Naive thymus-derived CD4-positive, alpha-beta T cell (primary cell): Measurements from ENCODE around the gene PEAR1. TPM values are rescaled to one million over a fixed set of nuclear protein-coding genes. Genes with fewer than 3 reads are reported as not detected.

Source experiments
- ATAC-seq: fragments of 150-1000 bp; cut with Tn5 transposase; 2 replicates; pipeline ENCODE4 v1.10.0; 2021; ENCODE audit warnings: mild to moderate bottlenecking, moderate library complexity
- CTCF ChIA-PET: fragments of 350-600 bp; sonication (Branson Sonifier 250); formaldehyde crosslinking; loops from one replicate; lab custom pipeline; 2021; ENCODE audit warnings: antibody characterized with exemption; lab: Charles Lee
- POLR2A ChIA-PET: fragments of 350-600 bp; sonication (Branson Sonifier 250); formaldehyde crosslinking; loops from one replicate; lab custom pipeline; 2021; ENCODE audit warnings: antibody characterized with exemption, inconsistent platforms; lab: Charles Lee
- DNase-seq, 9 donors: peaks; one replicate each; pipeline versions ENCODE4 v3.0.0 to v3.0.0-alpha.2; 2020 to 2022; ENCODE audit warnings: mixed read lengths in 1 of 9
- H3K27ac ChIP-seq: one replicate; pipeline ENCODE4 v1.7.0; 2013; ENCODE audit warnings: mild to moderate bottlenecking, low read depth, low read length, moderate library complexity
- H3K27me3 ChIP-seq, 2 donors: one replicate each; pipeline ENCODE4 v1.7.0; 2013; ENCODE audit warnings: low read length in 2 of 2, mild to moderate bottlenecking in 2 of 2, moderate library complexity in 2 of 2; ENCODE audit not compliant: control insufficient read depth in 2 of 2, insufficient read depth in 2 of 2
- H3K36me3 ChIP-seq, 3 experiments: 1 replicate in 2 of 3; 2 replicates in 1 of 3; pipeline ENCODE4 v1.7.0; 2013; ENCODE audit warnings: low read length in 3 of 3, mild to moderate bottlenecking in 3 of 3, moderate library complexity in 1 of 3; ENCODE audit not compliant: insufficient read depth in 3 of 3, control insufficient read depth in 2 of 3
- H3K4me1 ChIP-seq, 2 donors: one replicate each; pipeline ENCODE4 v1.7.0; 2013; ENCODE audit warnings: low read length in 2 of 2, mild to moderate bottlenecking in 2 of 2, moderate library complexity in 1 of 2; ENCODE audit not compliant: control insufficient read depth in 2 of 2, insufficient read depth in 2 of 2
- H3K4me3 ChIP-seq: 2 replicates; pipeline ENCODE4 v1.7.0; 2013; ENCODE audit warnings: mild to moderate bottlenecking, low read length
- H3K9me3 ChIP-seq, 3 experiments: 1 replicate in 2 of 3; 2 replicates in 1 of 3; pipeline ENCODE4 v1.7.0; 2013; ENCODE audit warnings: low read length in 3 of 3; ENCODE audit not compliant: control insufficient read depth in 2 of 3
- H3K27ac Mint-ChIP-seq, 9 donors: one replicate each; pipeline ENCODE4 v1.8.0; 2020 to 2022; ENCODE audit warnings: mixed read lengths in 9 of 9, mild to moderate bottlenecking in 8 of 9, moderate library complexity in 5 of 9, inconsistent platforms in 2 of 9
- H3K27me3 Mint-ChIP-seq, 5 donors: one replicate each; pipeline ENCODE4 v1.8.0; 2021 to 2022; ENCODE audit warnings: mixed read lengths in 5 of 5, mild to moderate bottlenecking in 1 of 5
- H3K36me3 Mint-ChIP-seq, 5 donors: one replicate each; pipeline ENCODE4 v1.8.0; 2020 to 2022; ENCODE audit warnings: mixed read lengths in 5 of 5, mild to moderate bottlenecking in 3 of 5, inconsistent platforms in 1 of 5
- H3K4me1 Mint-ChIP-seq, 7 donors: one replicate each; pipeline ENCODE4 v1.8.0; 2020 to 2022; ENCODE audit warnings: mixed read lengths in 7 of 7, mild to moderate bottlenecking in 3 of 7, inconsistent platforms in 1 of 7
- H3K4me3 Mint-ChIP-seq, 10 donors: one replicate each; pipeline ENCODE4 v1.8.0; 2020 to 2022; ENCODE audit warnings: mild to moderate bottlenecking in 10 of 10, mixed read lengths in 10 of 10, moderate library complexity in 6 of 10, inconsistent platforms in 2 of 10
- H3K9me3 Mint-ChIP-seq, 11 donors: one replicate each; pipeline ENCODE4 v1.8.0; 2020 to 2022; ENCODE audit warnings: mixed read lengths in 11 of 11, mild to moderate bottlenecking in 4 of 11, inconsistent platforms in 1 of 11, moderate library complexity in 1 of 11
- intact Hi-C, 2 donors: fragments of 100-400 bp; cut with micrococcal nuclease; formaldehyde crosslinking; loops; one replicate each; pipeline ENCODE4 v1.15.1; 2023
- polyA plus RNA-seq, 2 donors: library from polyadenylated mRNA; unstranded; fragments of 300-500 nt; fragmentation: Illumina TruSeq; gene quantifications; one replicate each; pipeline ENCODE4 v1.2.3, GENCODE V29; 2021
- total RNA-seq, 6 experiments: library from RNA in 5 of 6; stranded (reverse) in 5 of 6; gene quantifications; 1 replicate in 5 of 6; 2 replicates in 1 of 6; pipeline ENCODE4 v1.2.3 and lab custom pipeline; 2021 to 2026

Gene PEAR1
- total and polyA plus RNA-seq, 7 experiments from 2014 or later = 0.19 to 1.2 (median 0.32) TPM

- no peaks in the 10 kb centered on the region for H3K36me3 ChIP-seq
- Mint-ChIP-seq H3K27me3 (peaks cover 22 to 56% (median 30%) of the 10 kb centered on the region in 5 donors), H3K4me3 (peak overlapping the region in 1 of 10 donors; percentile 5), H3K4me1 (peaks cover 15 to 37% (median 21%) of the 10 kb centered on the region in 7 donors), H3K27ac (peak overlapping the region in 1 of 9 donors; percentile 5), H3K36me3 (no peaks in the 10 kb centered on the region), H3K9me3 (no peaks in the 10 kb centered on the region)
- intact Hi-C loops = no loop called here
- ChIA-PET CTCF (interaction anchor here (0.6 kb wide), 1 partner anchor 265 kb away, joined by 5 read pairs; no protein-coding TSS in a partner anchor), POLR2A (no interaction called here)
- no peak for ATAC-seq
- no peaks in the 10 kb centered on the region for H3K9me3 ChIP-seq
- H3K27me3 ChIP-seq = peaks cover 8 to 11% of the 10 kb centered on the region in 2 donors
- H3K4me3 ChIP-seq = no peak overlapping the region
- no peak for DNase-seq
- H3K27ac ChIP-seq = no peak overlapping the region
- peaks cover 0 to 8% of the 10 kb centered on the region in 2 donors for H3K4me1 ChIP-seq
Measured at GRCh38 chr1:156895455-156895812, 1.9 kb downstream of the PEAR1 start.

GRCh38 chr1:156895927-156896326, 2.4 kb downstream of the PEAR1 start:
- Histone ChIP-seq H3K4me3 (no peak overlapping the region), H3K36me3 (no peaks in the 10 kb centered on the region), H3K27me3 (peaks cover 8 to 11% of the 10 kb centered on the region in 2 donors), H3K27ac (no peak overlapping the region), H3K4me1 (peaks cover 0 to 8% of the 10 kb centered on the region in 2 donors), H3K9me3 (no peaks in the 10 kb centered on the region)
- Mint-ChIP-seq H3K9me3 (no peaks in the 10 kb centered on the region), H3K4me3 (no peak overlapping the region), H3K4me1 (peaks cover 15 to 35% (median 21%) of the 10 kb centered on the region in 7 donors), H3K36me3 (no peaks in the 10 kb centered on the region), H3K27me3 (peaks cover 22 to 53% (median 28%) of the 10 kb centered on the region in 5 donors), H3K27ac (peak overlapping the region in 1 of 9 donors; percentile 5)
- intact Hi-C loops = no loop called here
- CTCF ChIA-PET = interaction anchor here (0.6 kb wide), 1 partner anchor 265 kb away, joined by 5 read pairs; no protein-coding TSS in a partner anchor
- no peak for DNase-seq
- no peak for ATAC-seq
- POLR2A ChIA-PET = no interaction called here

- Mint-ChIP-seq H3K27me3 (peaks cover 21 to 49% (median 27%) of the 10 kb centered on the region in 5 donors), H3K9me3 (no peaks in the 10 kb centered on the region), H3K4me3 (no peak overlapping the region), H3K27ac (no peak overlapping the region), H3K36me3 (no peaks in the 10 kb centered on the region), H3K4me1 (peaks cover 15 to 33% (median 19%) of the 10 kb centered on the region in 7 donors)
- POLR2A ChIA-PET = no interaction called here
- CTCF ChIA-PET = no interaction called here
- no peaks in the 10 kb centered on the region for H3K9me3 ChIP-seq
- H3K27me3 ChIP-seq = peaks cover 8 to 11% of the 10 kb centered on the region in 2 donors
- no peaks in the 10 kb centered on the region for H3K36me3 ChIP-seq
- DNase-seq = no peak
- H3K27ac ChIP-seq = no peak overlapping the region
- intact Hi-C loops = no loop called here
- H3K4me1 ChIP-seq = peaks cover 0 to 8% of the 10 kb centered on the region in 2 donors
- ATAC-seq = no peak
- no peak overlapping the region for H3K4me3 ChIP-seq
Measured at GRCh38 chr1:156896490-156897033, 3.0 kb downstream of the PEAR1 start.

- no peaks in the 10 kb centered on the region for H3K9me3 Mint-ChIP-seq
- intact Hi-C loops = no loop called here
- DNase-seq = no peak
- no peaks in the 10 kb centered on the region for H3K36me3 ChIP-seq
- H3K27me3 Mint-ChIP-seq = peaks cover 17 to 45% (median 21%) of the 10 kb centered on the region in 5 donors
- H3K27ac ChIP-seq = no peak overlapping the region
- H3K36me3 Mint-ChIP-seq = no peaks in the 10 kb centered on the region
- CTCF ChIA-PET = interaction anchor here (0.6 kb wide), 2 partner anchors 13 to 96 kb away, joined by 3 read pairs; no protein-coding TSS in a partner anchor
- H3K9me3 ChIP-seq = no peaks in the 10 kb centered on the region
- H3K27me3 ChIP-seq = peaks cover 8 to 11% of the 10 kb centered on the region in 2 donors
- ATAC-seq = no peak
- peak overlapping the region in 2 of 9 donors; percentile 4 to 52 for H3K27ac Mint-ChIP-seq
- peak overlapping the region in 2 of 10 donors; percentile 17 to 80 for H3K4me3 Mint-ChIP-seq
- peaks cover 0 to 8% of the 10 kb centered on the region in 2 donors for H3K4me1 ChIP-seq
- POLR2A ChIA-PET = no interaction called here
- no peak overlapping the region for H3K4me3 ChIP-seq
- peaks cover 11 to 27% (median 15%) of the 10 kb centered on the region in 7 donors for H3K4me1 Mint-ChIP-seq
Measured at GRCh38 chr1:156897078-156897825, 3.7 kb downstream of the PEAR1 start.

GRCh38 chr1:156898161-156898566, 4.6 kb downstream of the PEAR1 start:
- ATAC-seq = peak; percentile 41
- Histone ChIP-seq H3K27me3 (peaks cover 6 to 8% of the 10 kb centered on the region in 2 donors), H3K9me3 (no peaks in the 10 kb centered on the region), H3K27ac (no peak overlapping the region), H3K4me3 (no peak overlapping the region), H3K4me1 (peaks cover 0 to 6% of the 10 kb centered on the region in 2 donors), H3K36me3 (no peaks in the 10 kb centered on the region)
- Mint-ChIP-seq H3K4me3 (peak overlapping the region in 2 of 10 donors; percentile 4 to 31), H3K27ac (peak overlapping the region in 2 of 9 donors; percentile 62 to 75), H3K36me3 (no peaks in the 10 kb centered on the region), H3K4me1 (peaks cover 7 to 18% (median 12%) of the 10 kb centered on the region in 7 donors), H3K9me3 (no peaks in the 10 kb centered on the region), H3K27me3 (peaks cover 16 to 41% (median 21%) of the 10 kb centered on the region in 5 donors)
- POLR2A ChIA-PET = no interaction called here
- no peak for DNase-seq
- CTCF ChIA-PET = interaction anchor here (0.6 to 1.0 kb wide), 2 partner anchors 8 to 97 kb away, joined by 3 read pairs; no protein-coding TSS in a partner anchor
- intact Hi-C loops = no loop called here

GRCh38 chr1:156898971-156899664, 5.6 kb downstream of the PEAR1 start:
- Histone ChIP-seq H3K36me3 (no peaks in the 10 kb centered on the region), H3K27me3 (peaks cover 0 to 2% of the 10 kb centered on the region in 2 donors), H3K4me3 (no peak overlapping the region), H3K9me3 (no peaks in the 10 kb centered on the region), H3K4me1 (no peaks in the 10 kb centered on the region), H3K27ac (no peak overlapping the region)
- no peaks in the 10 kb centered on the region for H3K9me3 Mint-ChIP-seq
- ATAC-seq (no peak), DNase-seq (no peak)
- no peaks in the 10 kb centered on the region for H3K36me3 Mint-ChIP-seq
- H3K4me1 Mint-ChIP-seq = peaks cover 7 to 16% (median 9%) of the 10 kb centered on the region in 7 donors
- no peak overlapping the region for H3K27ac Mint-ChIP-seq
- ChIA-PET POLR2A (no interaction called here), CTCF (interaction anchor here (0.8 to 1.0 kb wide), 2 partner anchors 9 to 60 kb away, joined by 3 to 4 read pairs; no protein-coding TSS in a partner anchor)
- no peak overlapping the region for H3K4me3 Mint-ChIP-seq
- peaks cover 15 to 35% (median 18%) of the 10 kb centered on the region in 5 donors for H3K27me3 Mint-ChIP-seq
- intact Hi-C loops = no loop called here
